Prostate gland (tissue), 2 donors: ENCODE data around the gene REC114. TPM values are rescaled to one million over a fixed set of nuclear protein-coding genes. Genes with fewer than 3 reads are reported as not detected.
A peak's percentile ranks its signal among the peaks of the same experiment; 100 is the strongest.
"Not testable (repeated sequence)": the region's sequence is repeated elsewhere in the genome, so short reads cannot be mapped to it uniquely, and the experiment has no call there.

Experiments used
- DNase-seq: peaks from one replicate; pipeline ENCODE4 v3.0.0-alpha.2; 2019; ENCODE audit warnings: low spot score
- H3K27ac ChIP-seq, 2 donors: fragments of 200-600 bp; sonication (generic); 2 replicates each; pipeline ENCODE4 v1.5.1; 2017 to 2019
- H3K27me3 ChIP-seq: fragments of 200-600 bp; sonication (generic); replicated peaks from 2 replicates; pipeline ENCODE4 v1.5.1; 2019; ENCODE audit not compliant: insufficient read depth
- H3K36me3 ChIP-seq, 2 donors: fragments of 200-600 bp; sonication (generic); 1 replicate in 1 of 2; 2 replicates in 1 of 2; pipeline versions ENCODE4 v1.5.1 to v1.8.1; 2017 to 2019
- H3K4me1 ChIP-seq: fragments of 200-600 bp; sonication (generic); replicated peaks from 2 replicates; pipeline ENCODE4 v1.5.1; 2019
- H3K4me3 ChIP-seq, 2 donors: fragments of 200-600 bp; sonication (generic); 2 replicates each; pipeline ENCODE4 v1.5.1; 2017 to 2019
- H3K9me3 ChIP-seq: fragments of 200-600 bp; sonication (generic); 2 replicates; pipeline ENCODE4 v1.5.1; 2017
- CTCF ChIP-seq, 4 experiments: fragments of 200-600 bp in 2 of 4; fragments of 450-650 bp in 2 of 4; sonication (generic) in 2 of 4; IDR thresholded peaks; 1 replicate in 3 of 4; 2 replicates in 1 of 4; pipeline ENCODE4 v1.5.1; 2016 to 2019; ENCODE audit warnings: antibody characterized with exemption in 4 of 4, mild to moderate bottlenecking in 2 of 4, moderate library complexity in 2 of 4
- POLR2A ChIP-seq: fragments of 450-650 bp; IDR thresholded peaks from one replicate; pipeline ENCODE4 v1.6.1; 2016; ENCODE audit warnings: antibody characterized with exemption, mild to moderate bottlenecking
- POLR2AphosphoS5 ChIP-seq: sonication (generic); formaldehyde crosslinking; IDR thresholded peaks from one replicate; pipeline ENCODE4 v1.6.1; 2017; ENCODE audit warnings: antibody characterized with exemption
- WGBS: methylation state at CpG from one replicate; pipeline ENCODE4 v1.1.5; 2018; 5-methylcytosine and 5-hydroxymethylcytosine counted together
- intact Hi-C: fragments of 100-400 bp; cut with DNase I; formaldehyde crosslinking; loops from one replicate; pipeline ENCODE4 v1.14.2; 2022
- total RNA-seq, 2 donors: library from RNA; depleted of rRNA; stranded (reverse); fragments of >200 nt; gene quantifications; one replicate each; pipeline ENCODE4 v1.1.0, GENCODE V29; 2016

REC114 gene
- total RNA-seq, 2 donors from 2014 or later, result 7.5 TPM; not detected in 1

GRCh38 chr15:73573037-73573436, 130.1 kb downstream of the REC114 start:
- 68% methylated on average over 1 of the region's 1 CpG for WGBS
- intact Hi-C loops, result no loop called here
- Histone ChIP-seq H3K27ac (no peak overlapping the region), H3K27me3 (no peaks in the 10 kb centered on the region), H3K4me1 (no peaks in the 10 kb centered on the region), H3K4me3 (no peak overlapping the region), H3K36me3 (no peaks in the 10 kb centered on the region), H3K9me3 (no peaks in the 10 kb centered on the region)
- no peak for TF ChIP-seq CTCF (IDR thresholded peaks at IDR 0.05)
- no peak for TF ChIP-seq POLR2AphosphoS5
- TF ChIP-seq POLR2A, result no peak
- no peak for DNase-seq

GRCh38 chr15:73573572-73573971, 130.6 kb downstream of the REC114 start:
- no peaks in the 10 kb centered on the region for H3K4me1 ChIP-seq
- intact Hi-C loops, result no loop called here
- WGBS, result 23% methylated on average over 9 of the region's 9 CpGs
- TF ChIP-seq POLR2AphosphoS5 (peak; percentile 40), CTCF (IDR thresholded peaks at IDR 0.05) (no peak)
- no peak overlapping the region for H3K27ac ChIP-seq
- H3K4me3 ChIP-seq, result no peak overlapping the region
- H3K36me3 ChIP-seq, result no peaks in the 10 kb centered on the region
- no peaks in the 10 kb centered on the region for H3K27me3 ChIP-seq
- DNase-seq, result peak; percentile 64
- H3K9me3 ChIP-seq, result no peaks in the 10 kb centered on the region

- intact Hi-C loops, result no loop called here
- Histone ChIP-seq H3K27me3 (no peaks in the 10 kb centered on the region), H3K36me3 (no peaks in the 10 kb centered on the region), H3K27ac (peak overlapping the region; percentile 22 to 48), H3K4me3 (no peak overlapping the region), H3K9me3 (no peaks in the 10 kb centered on the region), H3K4me1 (no peaks in the 10 kb centered on the region)
- WGBS, result 45% methylated on average over 3 of the region's 3 CpGs
- TF ChIP-seq POLR2A (no peak), CTCF (IDR thresholded peaks at IDR 0.05) (no peak), POLR2AphosphoS5 (peak; percentile 61)
- peak; percentile 77 for DNase-seq
These were observed 132.8 kb downstream of the REC114 start for GRCh38 chr15:73575636-73576247.

GRCh38 chr15:73577593-73577992, 134.6 kb downstream of the REC114 start:
- H3K27ac ChIP-seq, H3K9me3 ChIP-seq, H3K4me3 ChIP-seq, H3K4me1 ChIP-seq, H3K27me3 ChIP-seq, DNase-seq, H3K36me3 ChIP-seq, intact Hi-C loops: not testable (repeated sequence)

- H3K4me3 ChIP-seq, result no peak overlapping the region
- H3K9me3 ChIP-seq, result no peaks in the 10 kb centered on the region
- H3K4me1 ChIP-seq, result no peaks in the 10 kb centered on the region
- no peak overlapping the region for H3K27ac ChIP-seq
- H3K36me3 ChIP-seq, result no peaks in the 10 kb centered on the region
- TF ChIP-seq POLR2AphosphoS5, result no peak
- no peak for TF ChIP-seq POLR2A
- no peak for TF ChIP-seq CTCF (IDR thresholded peaks at IDR 0.05)
- 67% methylated on average over 2 of the region's 2 CpGs for WGBS
- no peaks in the 10 kb centered on the region for H3K27me3 ChIP-seq
- intact Hi-C loops, result no loop called here
- no peak for DNase-seq
These were observed 135.1 kb downstream of the REC114 start for GRCh38 chr15:73578026-73578425.
